Caco-2 (cell line): ENCODE results near the gene KMT2A. TPM values are rescaled to one million over a fixed set of nuclear protein-coding genes. Genes with fewer than 3 reads are reported as not detected.

Experiments
- BruUV-seq: library from RNA; stranded (reverse); fragments of 400-500 nt; replicated peaks from 2 replicates; lab custom pipeline; 2021; lab: Mats Ljungman, UMichigan
- CTCF ChIA-PET: fragments of 300-600 bp; sonication (Branson Sonifier 250); formaldehyde crosslinking; loops from one replicate; lab custom pipeline; 2022; ENCODE audit warnings: antibody characterized with exemption; lab: Charles Lee
- POLR2A ChIA-PET: fragments of 300-600 bp; sonication (Branson Sonifier 250); formaldehyde crosslinking; loops from one replicate; lab custom pipeline; 2022; ENCODE audit warnings: antibody characterized with exemption; lab: Charles Lee
- DNase-seq, 2 experiments: peaks; one replicate each; pipeline versions ENCODE4 v3.0.0 to v3.0.0-alpha.2; 2020 to 2022
- H3K27me3 ChIP-seq: replicated peaks from 2 replicates; pipeline ENCODE4 v1.6.0; 2011; ENCODE audit warnings: low read length; ENCODE audit not compliant: control insufficient read depth, insufficient read depth
- H3K36me3 ChIP-seq: 2 replicates; pipeline ENCODE4 v1.5.1; 2011; ENCODE audit warnings: low read length; ENCODE audit not compliant: control insufficient read depth, insufficient read depth
- H3K4me1 ChIP-seq: fragments of 250-450 bp; sonication (Bioruptor Pico); 2 replicates; pipeline ENCODE4 v1.5.1; 2020; ENCODE audit warnings: mild to moderate bottlenecking
- H3K4me3 ChIP-seq: 2 replicates; pipeline ENCODE4 v1.5.1; 2011; ENCODE audit warnings: low read depth, mild to moderate bottlenecking, control low read depth, low read length
- H3K9me3 ChIP-seq: fragments of 250-450 bp; sonication (Bioruptor Pico); 2 replicates; pipeline ENCODE4 v1.5.1; 2020; ENCODE audit warnings: mild to moderate bottlenecking, moderate library complexity
- H3K27ac Mint-ChIP-seq: one replicate; pipeline ENCODE4 v1.8.0; 2022; ENCODE audit warnings: mixed read lengths; ENCODE audit not compliant: unreplicated experiment
- H3K27me3 Mint-ChIP-seq: one replicate; pipeline ENCODE4 v1.8.0; 2022; ENCODE audit warnings: mixed read lengths; ENCODE audit not compliant: insufficient read depth, unreplicated experiment
- H3K36me3 Mint-ChIP-seq: one replicate; pipeline ENCODE4 v1.8.0; 2022; ENCODE audit warnings: mild to moderate bottlenecking, mixed read lengths; ENCODE audit not compliant: insufficient read depth, unreplicated experiment
- H3K4me1 Mint-ChIP-seq: one replicate; pipeline ENCODE4 v1.8.0; 2022; ENCODE audit warnings: low read depth, mixed read lengths; ENCODE audit not compliant: unreplicated experiment
- H3K4me3 Mint-ChIP-seq: one replicate; pipeline ENCODE4 v1.8.0; 2022; ENCODE audit warnings: mild to moderate bottlenecking, moderate library complexity, mixed read lengths; ENCODE audit not compliant: unreplicated experiment
- H3K9me3 Mint-ChIP-seq: one replicate; pipeline ENCODE4 v1.8.0; 2022; ENCODE audit warnings: mixed read lengths; ENCODE audit not compliant: unreplicated experiment
- CTCF ChIP-seq, 2 experiments: fragments of 200-600 bp in 1 of 2; IDR thresholded peaks; 1 replicate in 1 of 2; 2 replicates in 1 of 2; pipeline versions ENCODE4 v1.5.1 to v1.8.0; 2011 to 2022; ENCODE audit warnings: antibody characterized with exemption in 1 of 2, control low read depth in 1 of 2, inconsistent platforms in 1 of 2, low read depth in 1 of 2, low read length in 1 of 2, mild to moderate bottlenecking in 1 of 2, moderate library complexity in 1 of 2; ENCODE audit not compliant: insufficient read depth in 1 of 2, severe bottlenecking in 1 of 2, unreplicated experiment in 1 of 2
- intact Hi-C: fragments of 100-400 bp; cut with micrococcal nuclease; formaldehyde crosslinking; loops from one replicate; pipeline ENCODE4 v1.10.0; 2022; ENCODE audit not compliant: unreplicated experiment
- total RNA-seq: library from RNA; stranded (reverse); gene quantifications from 2 replicates; pipeline ENCODE4 v1.2.3, GENCODE V29; 2022

KMT2A gene
- total RNA-seq, 1 experiment from 2014 or later, result 93.9 TPM

GRCh38 chr11:118417801-118418200, 18.5 kb upstream of the KMT2A start:
- H3K4me1 Mint-ChIP-seq, result no peaks in the 10 kb centered on the region
- Histone ChIP-seq H3K27me3 (no peaks in the 10 kb centered on the region), H3K4me1 (peaks cover 11% of the 10 kb centered on the region), H3K9me3 (no peaks in the 10 kb centered on the region), H3K4me3 (no peak overlapping the region), H3K36me3 (no peaks in the 10 kb centered on the region; the same call in 1 of the 2 replicates)
- intact Hi-C loops, result no loop called here
- H3K36me3 Mint-ChIP-seq, result peaks cover 6% of the 10 kb centered on the region
- no peaks in the 10 kb centered on the region for H3K27me3 Mint-ChIP-seq
- no peaks in the 10 kb centered on the region for H3K9me3 Mint-ChIP-seq
- H3K4me3 Mint-ChIP-seq, result no peak overlapping the region
- H3K27ac Mint-ChIP-seq, result no peak overlapping the region
- BruUV-seq, result no TSS peak
- TF ChIP-seq CTCF (IDR thresholded peaks at IDR 0.05; ENCODE audit: insufficient read depth in 1 of 2, low read depth in 1 of 2, low read length in 1 of 2, severe bottlenecking in 1 of 2, unreplicated experiment in 1 of 2), result no peak
- ChIA-PET POLR2A (no interaction called here), CTCF (interaction anchor here (0.6 kb wide), 2 partner anchors 17 to 76 kb away, joined by 3 to 4 read pairs; partner anchors contain the start of gene CD3D)
- no peak for DNase-seq

- H3K4me1 Mint-ChIP-seq, result peaks cover 6% of the 10 kb centered on the region
- no peak overlapping the region for H3K27ac Mint-ChIP-seq
- intact Hi-C loops, result no loop called here
- peaks cover 11% of the 10 kb centered on the region for H3K4me1 ChIP-seq
- BruUV-seq, result no TSS peak
- CTCF ChIA-PET, result interaction anchor here (0.6 kb wide), 1 partner anchor 683 kb away, joined by 3 read pairs; no protein-coding TSS in a partner anchor
- H3K9me3 Mint-ChIP-seq, result no peaks in the 10 kb centered on the region
- DNase-seq, result no peak
- H3K4me3 Mint-ChIP-seq, result no peak overlapping the region
- TF ChIP-seq CTCF (IDR thresholded peaks at IDR 0.05; ENCODE audit: insufficient read depth in 1 of 2, low read depth in 1 of 2, low read length in 1 of 2, severe bottlenecking in 1 of 2, unreplicated experiment in 1 of 2), result no peak
- no peak overlapping the region for H3K4me3 ChIP-seq
- no peaks in the 10 kb centered on the region; the same call in 1 of the 2 replicates for H3K36me3 ChIP-seq
- H3K9me3 ChIP-seq, result no peaks in the 10 kb centered on the region
- peaks cover under 1% of the 10 kb centered on the region for H3K36me3 Mint-ChIP-seq
- POLR2A ChIA-PET, result no interaction called here
- H3K27me3 ChIP-seq, result no peaks in the 10 kb centered on the region
- no peaks in the 10 kb centered on the region for H3K27me3 Mint-ChIP-seq
Measured at GRCh38 chr11:118418766-118419165, 17.5 kb upstream of the KMT2A start.

DNA sequence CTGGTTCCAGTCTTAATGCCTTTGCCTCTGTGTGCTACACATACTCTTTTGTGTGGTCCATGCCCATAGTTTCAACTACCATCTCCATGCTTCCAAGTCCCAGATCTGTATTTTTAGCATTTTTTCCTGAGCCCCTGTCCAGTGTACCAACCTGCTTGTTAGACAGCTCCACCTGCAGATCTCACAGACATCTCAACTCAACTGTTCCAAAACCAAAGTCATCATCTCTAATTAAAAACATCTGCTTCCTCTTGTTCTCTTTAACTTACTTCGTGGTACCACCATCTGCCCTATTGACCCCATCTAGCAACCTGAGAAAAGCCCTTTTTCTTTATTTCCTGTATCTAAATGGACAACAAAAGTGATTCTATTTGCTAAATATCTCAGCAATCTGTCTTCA, 8.6 kb upstream of the KMT2A start:
- H3K4me1 Mint-ChIP-seq, result peaks cover 33% of the 10 kb centered on the region

More for the DNA sequence above, 8.6 kb upstream of the KMT2A start:
- Mint-ChIP-seq H3K27ac (no peak overlapping the region), H3K9me3 (no peaks in the 10 kb centered on the region), H3K36me3 (no peaks in the 10 kb centered on the region), H3K4me3 (no peak overlapping the region), H3K27me3 (no peaks in the 10 kb centered on the region)
- no peaks in the 10 kb centered on the region for H3K36me3 ChIP-seq
- DNase-seq, result no peak
- no peak overlapping the region for H3K4me3 ChIP-seq
- ChIA-PET POLR2A (interaction anchor here (0.8 kb wide), 1 partner anchor 9 kb away, joined by 4 read pairs; the partner anchor contains the start of gene KMT2A), CTCF (interaction anchor here (1.3 kb wide), 1 partner anchor 26 kb away, joined by 3 read pairs; no protein-coding TSS in a partner anchor)
- H3K9me3 ChIP-seq, result no peaks in the 10 kb centered on the region
- H3K27me3 ChIP-seq, result no peaks in the 10 kb centered on the region
- H3K4me1 ChIP-seq, result peaks cover 23% of the 10 kb centered on the region
- BruUV-seq, result no TSS peak
- intact Hi-C loops, result no loop called here
- no peak for TF ChIP-seq CTCF (IDR thresholded peaks at IDR 0.05; ENCODE audit: insufficient read depth in 1 of 2, low read depth in 1 of 2, low read length in 1 of 2, severe bottlenecking in 1 of 2, unreplicated experiment in 1 of 2)
